HG03432 (cell line): ENCODE measurements around the gene HGS.
"Not testable (repeated sequence)": the region's sequence is repeated elsewhere in the genome, so short reads cannot be mapped to it uniquely, and the experiment has no call there.

Source experiments
- ATAC-seq: cut with Tn5 transposase; IDR thresholded peaks from one replicate; pipeline ENCODE4 v1.9.1; 2021; ENCODE audit warnings: mild to moderate bottlenecking, moderate library complexity; ENCODE audit not compliant: unreplicated experiment

Gene HGS

GRCh38 chr17:81738801-81739393 lies 55.1 kb downstream of the HGS start:
- no peak for ATAC-seq

DNA sequence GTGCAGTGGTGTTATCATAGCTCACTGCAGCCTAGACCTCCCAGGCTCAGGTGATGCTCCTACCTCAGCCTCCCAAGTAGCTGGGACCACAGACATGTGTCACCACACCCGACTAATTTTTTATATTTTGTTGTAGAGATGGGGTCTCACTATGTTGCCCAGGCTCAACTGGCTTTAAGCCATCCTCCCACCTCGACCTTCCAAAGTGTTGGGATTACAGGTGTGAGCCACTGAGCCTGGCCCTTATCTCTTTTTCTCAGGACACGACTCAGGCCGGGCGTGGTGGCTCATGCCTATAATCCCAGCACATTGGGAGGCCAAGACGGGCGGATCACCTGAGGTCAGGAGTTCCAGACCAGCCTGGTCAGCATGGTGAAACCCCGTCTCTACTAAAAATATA lies 55.8 kb downstream of the HGS start:
- ATAC-seq = not testable (repeated sequence)

DNA sequence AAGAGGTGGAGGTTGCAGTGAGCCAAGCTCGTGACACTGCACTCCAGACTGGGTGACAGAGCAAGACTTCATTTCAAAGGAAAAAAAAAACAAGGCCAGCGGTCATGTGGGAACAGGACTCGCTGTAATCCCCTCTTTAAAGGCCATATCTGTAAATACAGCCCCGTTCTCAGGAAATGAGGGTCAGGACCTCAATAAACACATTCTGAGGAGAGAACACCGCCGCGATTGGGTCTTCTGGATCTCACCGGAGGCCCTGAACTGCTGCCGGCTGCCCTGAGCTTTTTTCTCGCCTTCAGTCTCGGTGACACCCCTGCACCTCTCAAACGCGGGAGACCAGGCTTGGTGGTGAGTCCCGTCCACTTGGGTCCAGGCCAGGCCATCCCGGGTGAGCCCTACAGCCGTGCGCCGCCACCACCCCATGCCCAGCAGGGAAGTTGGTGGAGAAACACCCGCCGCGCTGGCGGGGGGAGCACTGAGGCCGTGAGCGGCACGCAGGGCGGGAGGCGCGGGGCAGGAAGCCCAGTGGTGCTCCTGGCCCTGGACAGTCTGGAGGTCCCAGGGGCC lies 56.7 kb downstream of the HGS start:
- no peak for ATAC-seq

DNA sequence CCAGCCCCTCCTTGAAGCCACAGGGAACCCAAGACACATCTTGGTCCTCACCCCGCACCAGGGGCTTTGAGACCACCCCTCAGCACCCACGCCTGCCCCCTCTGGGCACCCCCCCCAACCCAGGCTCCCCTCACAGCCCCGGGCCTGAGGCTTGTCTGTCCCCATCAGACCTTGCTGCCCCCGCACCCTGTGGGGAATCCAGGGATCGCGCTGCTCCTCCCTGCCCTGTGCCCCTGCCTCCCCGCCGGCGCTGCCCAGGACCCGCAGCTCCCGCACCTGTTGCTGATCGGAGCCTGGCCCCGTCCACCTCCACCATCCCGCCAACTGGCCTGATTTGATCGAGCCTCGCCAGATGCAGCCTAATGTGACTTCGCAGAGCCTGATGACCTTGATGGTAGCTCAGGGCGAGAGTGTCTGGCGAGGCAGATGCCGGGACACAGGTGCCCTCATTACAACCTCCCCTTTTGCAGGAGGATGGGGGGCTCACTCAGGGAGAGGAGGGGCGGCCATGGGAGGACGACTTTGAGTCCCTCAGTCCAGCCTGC lies 57.3 kb downstream of the HGS start:
- ATAC-seq = no peak

DNA sequence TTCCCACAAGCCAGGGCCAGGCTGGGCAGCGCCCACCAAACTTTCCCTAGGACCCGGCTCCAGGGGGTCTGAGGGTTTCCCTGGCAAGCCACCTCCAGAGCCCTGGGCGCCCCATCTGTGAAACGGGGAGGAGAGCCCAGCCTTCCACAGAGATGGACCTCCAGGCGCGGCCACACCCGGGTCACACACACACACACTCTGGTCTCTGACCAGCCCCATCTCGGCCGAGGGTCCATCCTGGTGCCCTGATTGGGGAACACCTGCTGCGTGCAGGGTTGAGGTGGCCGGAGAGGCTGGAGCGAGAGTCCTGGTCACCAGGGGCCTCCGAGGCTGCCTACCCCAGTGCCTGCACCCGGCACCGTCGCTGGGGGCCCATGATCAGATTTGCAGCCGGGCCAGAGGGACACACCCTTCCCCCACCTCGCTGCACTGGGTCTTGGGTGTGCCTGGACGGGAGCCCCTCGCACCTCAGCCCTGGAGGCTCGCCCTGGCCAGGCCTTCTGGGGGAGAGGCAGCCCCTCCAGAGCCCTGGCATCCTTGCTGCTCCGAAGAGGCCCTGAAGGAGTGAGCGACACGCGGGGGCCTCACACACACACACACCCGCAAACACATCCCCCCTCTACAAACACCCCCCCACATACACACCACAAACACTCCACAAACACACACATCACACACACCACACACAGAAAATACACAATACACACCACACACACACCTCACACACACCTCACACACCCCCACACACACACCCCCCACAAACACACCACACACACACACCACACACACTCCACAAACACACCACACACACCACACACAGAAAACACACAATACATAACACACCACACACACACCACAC lies 58.0 kb downstream of the HGS start:
- ATAC-seq = no peak
